Smooth muscle cell (in vitro differentiated cells): ENCODE measurements around the gene C6orf132. TPM values are rescaled to one million over a fixed set of nuclear protein-coding genes. Genes with fewer than 3 reads are reported as not detected.

ENCODE experiments used
- DNase-seq: peaks from one replicate; lab custom pipeline; 2025; ENCODE audit not compliant: unreplicated experiment; lab: John Stamatoyannopoulos, UW
- H2AFZ ChIP-seq: fragments of 200-600 bp; sonication (generic); 2 replicates; pipeline ENCODE4 v1.6.0; 2016; ENCODE audit warnings: antibody characterized with exemption, low read depth, mild to moderate bottlenecking
- H3F3A ChIP-seq: fragments of 200-600 bp; sonication (generic); 2 replicates; pipeline ENCODE4 v1.6.0; 2017; ENCODE audit warnings: antibody characterized with exemption, low read depth
- H3K27ac ChIP-seq: fragments of 200-600 bp; sonication (generic); 2 replicates; pipeline ENCODE4 v1.5.1; 2016; ENCODE audit warnings: low read depth, mild to moderate bottlenecking
- H3K27me3 ChIP-seq: fragments of 200-600 bp; sonication (generic); 2 replicates; pipeline ENCODE4 v1.6.1; 2016; ENCODE audit warnings: low read depth, mild to moderate bottlenecking
- H3K36me3 ChIP-seq: fragments of 200-600 bp; sonication (generic); 2 replicates; pipeline ENCODE4 v1.5.1; 2016; ENCODE audit warnings: low read depth
- H3K4me1 ChIP-seq: fragments of 200-600 bp; sonication (generic); 2 replicates; pipeline ENCODE4 v1.5.1; 2016; ENCODE audit warnings: low read depth
- H3K4me2 ChIP-seq: fragments of 200-600 bp; sonication (generic); 2 replicates; pipeline ENCODE4 v1.6.0; 2016; ENCODE audit warnings: mild to moderate bottlenecking
- H3K4me3 ChIP-seq: fragments of 200-600 bp; sonication (generic); 2 replicates; pipeline ENCODE4 v1.5.1; 2016; ENCODE audit warnings: mild to moderate bottlenecking
- H3K79me2 ChIP-seq: fragments of 200-600 bp; sonication (generic); 2 replicates; pipeline ENCODE4 v1.6.0; 2016; ENCODE audit warnings: low read depth, mild to moderate bottlenecking
- H3K9ac ChIP-seq: fragments of 200-600 bp; sonication (generic); 2 replicates; pipeline ENCODE4 v1.6.0; 2016; ENCODE audit warnings: low read depth
- H3K9me3 ChIP-seq: fragments of 200-600 bp; sonication (generic); replicated peaks from 2 replicates; pipeline ENCODE4 v1.5.1; 2016; ENCODE audit warnings: low read depth
- H4K20me1 ChIP-seq: fragments of 200-600 bp; sonication (generic); 2 replicates; pipeline ENCODE4 v1.6.0; 2016; ENCODE audit warnings: low read depth
- CTCF ChIP-seq: fragments of 200-600 bp; sonication (generic); IDR thresholded peaks from 2 replicates; pipeline ENCODE4 v1.5.1; 2017; ENCODE audit warnings: borderline replicate concordance, mild to moderate bottlenecking, antibody characterized with exemption; ENCODE audit not compliant: insufficient read depth, poor library complexity, severe bottlenecking
- WGBS: methylation state at CpG from one replicate; pipeline ENCODE4 v1.1.7; 2016; ENCODE audit warnings: low lambda C conversion rate; 5-methylcytosine and 5-hydroxymethylcytosine counted together
- polyA plus RNA-seq: library from polyadenylated mRNA; unstranded; fragments of >200 nt; fragmentation: Nextera tagmentation; extraction: Ambion mirVana; gene quantifications from 2 replicates; pipeline ENCODE4 v1.2.1, GENCODE V29; 2016
- total RNA-seq: library from RNA; depleted of rRNA; stranded (reverse); fragments of >200 nt; gene quantifications from 2 replicates; pipeline ENCODE4 v1.2.3, GENCODE V29; 2014

C6orf132 gene
- total and polyA plus RNA-seq, 2 experiments from 2014 or later = 1.4 to 4.9 TPM

- WGBS = 17% methylated on average over 7 of the region's 7 CpGs
- Histone ChIP-seq H3K4me3 (no peak overlapping the region), H3K79me2 (no peaks in the 10 kb centered on the region)
Observed at GRCh38 chr6:42137194-42137753, 5.1 kb downstream of the C6orf132 start.

GRCh38 chr6:42136508-42137193 lies 5.8 kb downstream of the C6orf132 start:
- Histone ChIP-seq H3K79me2 (no peaks in the 10 kb centered on the region), H3K4me3 (no peak overlapping the region), H3K27me3 (no peaks in the 10 kb centered on the region), H3K9me3 (no peaks in the 10 kb centered on the region), H3K4me2 (peak overlapping the region; percentile 71), H3K36me3 (no peaks in the 10 kb centered on the region), H3K9ac (peak overlapping the region; percentile 46), H3F3A (peaks cover 30% of the 10 kb centered on the region), H4K20me1 (peaks cover 4% of the 10 kb centered on the region), H2AFZ (no peak overlapping the region), H3K27ac (peak overlapping the region; percentile 89), H3K4me1 (peaks cover 47% of the 10 kb centered on the region)
- peak; percentile 29 for TF ChIP-seq CTCF
- 7% methylated on average over 12 of the region's 14 CpGs for WGBS
- no peak for DNase-seq

More at GRCh38 chr6:42137194-42137753, 5.1 kb downstream of the C6orf132 start:
- peaks cover 4% of the 10 kb centered on the region for H4K20me1 ChIP-seq
- TF ChIP-seq CTCF = no peak
- no peak overlapping the region for H2AFZ ChIP-seq
- peaks cover 51% of the 10 kb centered on the region for H3K4me1 ChIP-seq
- no peaks in the 10 kb centered on the region for H3K9me3 ChIP-seq
- H3K27me3 ChIP-seq = no peaks in the 10 kb centered on the region
- H3K4me2 ChIP-seq = peak overlapping the region; percentile 71
- H3F3A ChIP-seq = peaks cover 30% of the 10 kb centered on the region
- H3K36me3 ChIP-seq = no peaks in the 10 kb centered on the region
- peak overlapping the region; percentile 46 for H3K9ac ChIP-seq
- DNase-seq = no peak
- H3K27ac ChIP-seq = peak overlapping the region; percentile 89

- Histone ChIP-seq H3K4me3 (no peak overlapping the region), H3K4me1 (peaks cover 41% of the 10 kb centered on the region), H2AFZ (no peak overlapping the region), H3F3A (peaks cover 30% of the 10 kb centered on the region), H3K79me2 (no peaks in the 10 kb centered on the region), H3K36me3 (no peaks in the 10 kb centered on the region), H3K27me3 (no peaks in the 10 kb centered on the region), H3K4me2 (no peak overlapping the region), H3K9me3 (no peaks in the 10 kb centered on the region), H3K27ac (peak overlapping the region; percentile 89), H4K20me1 (peaks cover 2% of the 10 kb centered on the region), H3K9ac (peak overlapping the region; percentile 46)
- no peak for TF ChIP-seq CTCF
- DNase-seq = no peak
- 44% methylated on average over 2 of the region's 2 CpGs for WGBS
Observed at GRCh38 chr6:42135722-42136121, 6.7 kb downstream of the C6orf132 start.
